IPS-NIHi7 (cell line): Measurements from ENCODE around the gene SLC22A7.

Experiments
- DNase-seq: peaks from one replicate; pipeline ENCODE4 v3.0.0; 2012; ENCODE audit warnings: mixed read lengths; ENCODE audit errors: extremely low spot score

Gene SLC22A7

GRCh38 chr6:43267619-43268354 lies 30.3 kb upstream of the SLC22A7 start:
- no peak for DNase-seq

GRCh38 chr6:43268355-43268700 lies 29.7 kb upstream of the SLC22A7 start:
- DNase-seq, result no peak

- no peak for DNase-seq
These were observed 29.2 kb upstream of the SLC22A7 start for GRCh38 chr6:43268782-43269272.

DNA sequence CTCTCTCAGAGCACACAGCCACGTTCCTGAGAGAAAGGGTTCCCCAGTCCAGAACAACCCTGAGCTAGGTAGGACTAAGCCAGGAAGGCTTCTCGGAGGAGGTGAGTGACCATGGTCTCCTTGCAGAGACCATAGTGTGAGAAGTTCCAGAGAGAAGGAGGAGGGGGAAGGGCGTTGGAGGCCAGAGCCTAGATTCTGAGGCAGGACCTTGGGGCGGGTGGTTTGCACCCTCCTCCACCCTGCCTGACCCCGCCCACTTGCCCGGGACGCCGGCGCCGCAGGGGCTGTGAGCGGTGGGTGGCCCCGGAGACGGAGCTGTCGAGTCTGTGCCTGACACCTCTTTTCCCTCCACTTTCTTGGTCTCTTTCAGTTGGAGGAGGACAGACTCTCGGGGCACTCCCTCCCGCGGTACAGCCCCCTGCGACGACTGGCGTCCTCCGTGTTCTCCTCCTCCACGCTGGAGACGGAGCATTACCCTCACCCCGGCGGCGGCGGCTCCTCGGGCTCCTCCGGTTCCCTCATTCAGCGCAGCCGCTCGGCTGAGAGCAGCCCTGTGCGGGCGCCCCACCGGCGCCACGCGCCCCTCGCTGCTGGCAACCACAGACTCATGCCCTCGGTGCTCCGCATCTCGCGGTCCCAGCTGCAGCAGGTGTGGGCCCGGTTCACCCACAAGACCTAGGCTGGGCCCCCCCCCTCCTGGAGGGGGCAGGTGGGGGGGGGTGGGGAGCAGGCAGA lies 28.6 kb upstream of the SLC22A7 start:
- DNase-seq, result no peak

GRCh38 chr6:43271103-43271815 lies 26.8 kb upstream of the SLC22A7 start:
- no peak for DNase-seq

DNA sequence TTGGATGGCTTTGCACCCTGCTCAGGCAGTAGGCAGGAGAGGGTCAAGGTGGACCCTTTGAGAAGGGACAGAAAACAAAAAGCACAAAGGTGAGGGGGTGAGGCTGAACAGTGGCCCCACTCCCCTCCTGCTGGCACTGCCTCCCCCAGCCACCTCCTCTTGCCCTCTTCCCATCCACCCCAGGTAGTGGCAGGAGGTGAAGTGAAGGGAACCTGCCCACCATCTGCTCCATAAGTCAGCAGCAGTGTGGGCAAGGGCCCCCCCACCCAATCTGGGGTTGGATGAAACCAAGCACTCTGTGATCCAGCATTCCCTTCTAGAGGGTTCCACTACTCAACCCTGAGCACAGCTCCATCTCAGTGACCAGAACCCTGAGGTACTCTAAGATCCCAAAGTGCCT lies 26.1 kb upstream of the SLC22A7 start:
- DNase-seq, result no peak

DNA sequence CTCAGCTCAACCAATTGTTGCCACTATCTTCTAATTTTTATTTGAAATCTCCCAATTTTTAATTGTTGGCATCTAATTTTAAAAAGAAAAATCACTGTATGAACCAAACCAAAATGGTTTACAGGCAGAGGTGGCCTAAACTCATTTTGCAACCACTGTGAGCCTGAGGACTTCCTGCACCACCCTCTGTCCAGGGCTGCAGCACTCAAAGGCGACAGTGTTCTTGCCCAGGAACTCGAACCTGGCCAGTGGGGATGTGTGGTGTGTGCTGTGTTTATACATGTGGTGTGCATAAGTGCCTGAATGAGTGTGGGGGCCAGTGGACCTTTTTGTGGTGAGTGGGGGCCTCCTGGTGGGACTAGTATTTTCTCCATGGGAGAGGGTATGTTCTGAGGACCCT lies 24.4 kb upstream of the SLC22A7 start:
- DNase-seq, result no peak

DNA sequence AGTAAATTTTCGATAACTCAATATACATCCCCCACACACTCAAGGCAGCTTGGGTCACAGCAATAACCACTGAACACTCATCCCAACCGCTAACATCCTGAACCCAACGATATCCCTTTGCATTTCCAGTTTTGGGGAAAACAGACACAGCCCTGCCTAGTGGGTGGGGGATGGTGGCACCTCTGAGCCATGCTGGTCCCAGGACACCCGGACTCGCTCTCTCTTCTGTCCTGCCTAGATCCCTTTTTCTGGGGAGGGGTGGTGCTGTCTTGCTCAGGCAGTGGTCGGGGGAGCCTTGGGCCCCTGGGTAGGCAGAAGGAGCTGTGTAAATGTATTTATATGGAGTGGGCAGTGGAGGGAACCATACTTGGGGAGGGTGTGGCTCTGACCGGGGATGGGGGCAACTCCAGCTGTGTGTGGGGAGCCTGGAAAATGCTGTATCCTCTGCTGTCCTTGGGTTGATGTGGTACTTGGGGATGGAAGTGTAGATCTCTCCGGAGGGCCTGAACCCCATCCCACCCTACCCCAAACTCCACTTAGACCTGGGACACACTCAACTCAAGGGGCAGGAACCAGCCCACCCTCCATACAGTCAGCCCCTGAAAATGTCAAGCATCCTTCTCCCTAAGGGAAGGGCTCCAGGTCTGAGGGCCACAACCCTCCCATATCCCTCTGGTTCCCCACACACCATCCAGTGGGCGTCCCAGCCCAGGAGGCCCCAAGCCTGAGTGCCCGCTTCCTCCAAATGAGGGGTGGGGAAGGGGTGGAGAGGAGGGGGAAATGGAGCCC lies 23.7 kb upstream of the SLC22A7 start:
- DNase-seq, result no peak

DNA sequence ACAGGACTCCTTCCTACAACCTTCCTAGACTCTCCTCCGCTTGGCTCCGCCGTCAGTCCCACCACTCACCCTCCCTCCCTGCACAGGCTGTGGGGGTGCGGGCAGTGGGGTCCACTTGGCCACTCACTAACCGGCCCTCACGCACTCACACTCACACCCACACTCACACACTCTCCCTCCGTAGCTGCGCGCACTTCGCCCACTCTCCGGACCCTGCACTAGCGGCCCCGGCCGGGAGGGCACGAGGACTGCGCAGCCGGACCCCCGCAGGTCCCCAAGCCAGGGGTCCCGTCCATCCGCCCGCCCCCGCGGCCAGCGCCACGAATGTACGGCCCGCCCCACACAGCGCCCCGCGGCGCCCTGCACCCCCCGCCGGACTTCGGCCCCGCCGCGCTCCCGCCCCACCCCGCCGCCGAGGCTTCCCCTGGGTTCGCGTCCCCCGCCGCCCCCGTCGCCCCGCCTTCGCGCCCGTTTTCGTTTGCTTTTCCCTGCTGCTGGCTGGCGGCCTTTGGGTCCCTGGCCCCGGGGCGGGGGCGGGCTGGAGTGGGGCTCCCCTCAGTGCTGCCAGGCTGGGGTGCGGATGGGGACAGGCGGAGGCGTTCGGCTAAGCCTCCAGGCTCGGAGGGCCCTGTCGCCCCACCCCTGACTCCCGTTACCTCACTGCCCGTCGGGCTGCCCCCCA lies 23.0 kb upstream of the SLC22A7 start:
- no peak for DNase-seq

DNA sequence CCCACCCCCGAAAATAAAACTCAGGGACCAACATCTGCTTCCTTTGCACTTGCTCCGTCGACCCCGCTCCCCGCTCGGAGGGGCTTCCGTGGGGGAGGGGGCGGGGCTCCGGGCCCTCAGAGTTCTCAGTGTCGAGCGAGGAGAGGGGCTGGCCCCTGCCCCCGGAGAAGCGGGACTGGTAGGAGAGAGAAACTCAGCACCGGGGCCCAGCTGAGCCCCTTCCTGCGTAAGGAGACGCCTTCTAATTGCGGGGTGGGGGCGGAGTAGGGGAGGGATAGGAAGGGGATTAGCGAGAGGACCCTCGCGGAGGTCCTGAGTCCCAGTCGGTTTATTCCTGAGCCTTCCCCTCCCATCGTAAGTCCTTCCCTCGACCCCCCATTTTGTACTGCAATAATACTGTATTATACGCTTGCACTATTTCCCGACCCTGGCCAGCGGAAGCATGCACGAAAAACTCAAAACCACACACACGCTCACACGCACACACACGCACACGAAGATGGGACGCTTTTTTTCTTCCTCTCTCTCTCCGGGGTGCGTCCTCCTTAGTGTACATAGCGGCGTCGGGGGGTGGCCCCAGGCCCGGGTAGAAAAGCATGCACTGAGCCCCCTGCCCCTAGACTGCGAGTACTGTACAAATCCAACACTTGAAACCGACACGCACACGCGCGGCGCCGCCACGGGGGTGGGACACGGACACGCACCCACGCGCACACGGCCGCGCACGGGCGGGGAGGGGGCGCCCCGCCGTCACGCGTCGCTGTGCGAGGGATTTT lies 22.1 kb upstream of the SLC22A7 start:
- DNase-seq, result peak; percentile 52

DNA sequence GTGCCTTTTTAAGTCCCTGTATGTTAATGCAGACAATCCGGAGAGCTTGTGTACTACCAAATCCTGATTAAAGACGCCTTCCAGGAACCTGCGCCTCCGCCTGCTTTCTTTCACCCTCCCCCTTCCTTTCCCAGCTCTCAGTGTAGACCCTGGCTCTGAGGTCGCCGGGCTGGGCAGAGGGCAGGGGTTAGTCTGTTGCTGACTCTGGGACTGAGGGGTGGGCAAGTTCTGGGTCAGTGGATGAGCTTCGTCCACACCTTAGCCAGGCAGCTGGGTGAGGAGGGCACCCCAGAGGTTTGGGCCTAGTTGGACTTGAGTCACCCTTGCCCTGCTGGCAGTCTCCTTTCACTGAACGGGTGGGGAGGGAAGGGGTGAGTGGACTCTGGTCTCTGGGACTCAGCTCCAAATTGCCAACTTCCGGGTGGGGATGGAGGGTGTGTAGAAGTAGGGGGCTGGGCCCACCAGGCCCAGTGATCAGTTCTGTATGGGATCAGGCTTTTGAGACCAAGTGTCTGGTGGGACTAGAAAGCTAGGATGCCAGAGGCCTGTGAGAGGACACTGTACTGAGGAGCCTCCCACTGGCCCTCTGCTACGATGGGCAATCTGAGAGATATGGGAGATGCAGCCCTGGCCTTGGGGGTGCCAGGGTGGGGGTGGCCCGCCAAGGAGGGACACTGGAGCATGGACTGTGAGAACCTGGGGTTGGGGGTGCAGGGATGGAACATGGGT lies 21.3 kb upstream of the SLC22A7 start:
- DNase-seq, result no peak

DNA sequence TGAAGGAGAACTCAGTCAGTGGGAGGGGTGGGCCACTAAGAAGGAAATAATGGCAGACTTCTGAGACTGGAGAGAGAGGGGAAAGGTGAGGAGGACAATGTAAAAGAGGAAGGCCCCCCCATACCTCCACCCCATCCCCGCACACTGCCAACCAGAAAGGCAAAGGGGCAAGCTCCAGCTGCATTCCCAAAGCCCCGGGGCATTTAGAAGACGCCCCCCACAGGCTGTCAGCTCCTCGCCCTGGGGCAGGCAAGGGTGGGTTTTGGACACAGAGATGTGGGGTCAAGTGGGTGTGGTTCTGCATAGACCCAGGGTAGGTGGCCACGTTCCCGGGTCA lies 20.8 kb upstream of the SLC22A7 start:
- DNase-seq, result no peak

DNA sequence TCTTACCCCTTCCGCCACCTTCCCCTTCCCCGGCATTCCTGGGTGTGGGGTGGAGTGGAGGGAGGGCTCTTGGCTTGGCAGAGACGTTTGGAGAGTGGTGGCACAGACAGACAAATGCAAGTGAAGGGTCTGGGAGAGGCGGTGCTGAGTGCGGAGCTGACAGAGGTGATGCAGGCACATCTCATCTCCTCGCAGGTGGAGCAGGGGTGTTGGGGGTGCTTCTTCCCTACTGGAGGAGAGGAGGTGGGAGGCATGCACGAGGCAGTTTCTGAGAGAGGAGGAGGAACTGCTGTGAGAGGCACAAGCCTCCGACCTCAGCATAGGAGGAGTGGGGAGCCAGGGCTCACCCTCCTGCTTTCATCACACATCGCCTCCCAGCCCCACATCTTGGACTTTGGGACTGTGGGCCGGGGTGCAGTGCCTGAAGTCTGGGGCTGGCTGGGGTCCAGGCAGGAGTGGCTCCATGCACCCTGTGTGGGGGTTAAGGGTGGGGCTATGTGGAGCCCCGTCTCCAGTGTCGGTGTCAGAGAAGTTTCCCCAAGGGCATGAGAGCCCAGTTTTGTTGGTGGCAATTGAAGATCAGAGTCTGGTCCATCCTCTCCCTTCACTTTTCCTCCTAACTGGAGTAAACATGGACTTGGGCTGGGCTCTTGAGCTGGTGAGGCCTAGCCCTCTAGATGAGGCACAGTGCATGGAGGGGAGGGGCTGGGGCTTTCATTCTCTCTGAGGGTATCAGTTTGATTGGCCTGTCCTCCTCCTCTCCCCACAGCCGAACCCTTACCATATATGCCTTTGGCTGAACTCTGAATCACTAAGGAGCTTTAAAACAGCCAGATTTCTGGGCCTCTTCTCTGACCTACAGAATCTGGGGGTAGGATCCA lies 20.2 kb upstream of the SLC22A7 start:
- no peak for DNase-seq

DNA sequence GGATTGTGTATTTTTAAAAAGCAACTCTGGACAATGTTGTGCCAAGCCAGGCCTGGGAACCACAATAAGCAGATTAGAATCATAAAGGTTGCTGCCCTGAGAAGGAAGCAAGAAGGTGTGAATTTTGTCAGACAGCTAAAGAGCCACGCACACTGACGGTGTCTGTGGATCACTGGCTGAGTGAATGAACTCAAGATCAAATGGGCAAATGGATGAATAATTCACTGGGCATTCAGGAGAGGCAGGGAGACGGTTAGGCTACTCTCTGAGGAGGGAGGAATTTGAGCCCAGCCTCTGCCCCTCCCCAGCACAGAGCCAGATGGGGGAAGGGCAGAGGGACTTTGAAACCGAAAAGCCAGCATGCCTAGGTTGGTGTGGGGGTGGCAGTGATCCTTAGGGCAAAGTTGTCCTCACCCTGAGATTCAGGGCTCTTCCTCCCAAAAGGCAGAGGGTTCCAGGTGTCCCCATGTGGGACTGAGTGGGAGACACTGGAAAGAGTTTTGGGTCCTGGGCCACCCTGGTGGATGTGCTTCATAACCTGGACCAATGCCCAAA lies 19.5 kb upstream of the SLC22A7 start:
- DNase-seq, result no peak

DNA sequence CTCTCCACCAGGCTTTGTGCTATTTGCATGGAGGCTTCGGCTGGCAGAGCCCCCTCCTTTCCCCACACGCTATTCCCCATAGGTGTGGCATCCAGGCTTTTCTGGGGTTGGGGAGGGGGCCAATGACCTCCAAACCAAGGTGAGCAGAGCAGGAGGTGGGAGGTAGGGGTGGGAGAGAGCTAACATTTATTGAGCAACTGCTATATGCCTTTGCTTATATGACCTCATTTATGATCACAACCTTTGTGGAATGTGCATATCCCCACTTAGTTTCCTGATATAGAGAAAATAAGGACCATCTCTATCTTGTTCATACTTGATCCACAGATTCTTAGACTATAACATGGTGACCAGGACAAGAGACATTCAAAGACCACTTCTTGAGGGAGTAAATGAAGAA lies 17.8 kb upstream of the SLC22A7 start:
- DNase-seq, result no peak

DNA sequence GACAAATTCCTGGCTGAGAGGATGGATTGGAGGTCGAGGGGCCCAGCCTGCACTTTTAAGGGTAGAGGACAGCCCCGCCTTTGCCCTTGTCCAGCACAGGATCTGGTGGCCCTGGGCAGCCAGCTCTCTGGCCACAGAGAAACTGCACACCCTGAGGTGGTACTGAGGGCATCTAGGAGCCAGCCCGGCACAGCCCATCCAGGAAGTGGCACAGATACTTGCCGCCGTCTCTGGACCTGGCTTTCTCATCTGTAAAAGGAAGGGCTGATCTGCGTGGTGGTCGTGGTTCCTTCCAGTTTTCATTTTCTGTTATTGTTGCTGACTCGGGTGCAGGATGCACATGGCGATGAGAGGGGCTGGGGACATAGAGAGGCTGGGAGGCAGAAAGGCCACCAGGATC lies 16.0 kb upstream of the SLC22A7 start:
- DNase-seq, result no peak

GRCh38 chr6:43282636-43283513 lies 15.2 kb upstream of the SLC22A7 start:
- DNase-seq, result no peak

DNA sequence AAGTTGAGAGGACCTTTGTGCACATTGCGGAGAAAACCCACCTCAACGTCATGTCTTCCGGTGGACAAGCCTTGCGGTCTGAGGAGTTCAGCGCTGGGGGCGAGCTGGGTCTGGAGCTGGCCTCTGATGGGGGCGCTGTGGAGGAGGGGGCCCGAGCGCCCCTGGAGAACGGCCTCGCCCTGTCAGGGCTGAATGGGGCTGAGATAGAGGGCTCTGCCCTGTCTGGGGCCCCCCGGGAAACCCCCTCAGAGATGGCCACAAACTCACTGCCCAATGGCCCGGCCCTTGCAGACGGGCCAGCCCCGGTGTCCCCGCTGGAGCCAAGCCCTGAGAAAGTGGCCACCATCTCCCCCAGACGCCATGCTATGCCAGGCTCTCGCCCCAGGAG lies 14.6 kb upstream of the SLC22A7 start:
- no peak for DNase-seq
